Liver (tissue), 9 donors: ENCODE measurements around the gene TRIAP1. TPM values are rescaled to one million over a fixed set of nuclear protein-coding genes. Genes with fewer than 3 reads are reported as not detected.

Source experiments
- DNase-seq: peaks from one replicate; pipeline ENCODE4 v3.0.0-alpha.2; 2017; ENCODE audit warnings: low spot score
- H3K27ac ChIP-seq, 2 donors: one replicate each; pipeline ENCODE4 v1.7.0; 2013; ENCODE audit warnings: inconsistent platforms in 2 of 2, low read length in 2 of 2, control low read depth in 1 of 2, low read depth in 1 of 2, mild to moderate bottlenecking in 1 of 2
- H3K27me3 ChIP-seq, 4 donors: one replicate each; pipeline versions ENCODE4 v1.6.1 to v1.7.0; 2013; ENCODE audit warnings: low read length in 3 of 4, inconsistent platforms in 1 of 4, mild to moderate bottlenecking in 1 of 4, moderate library complexity in 1 of 4; ENCODE audit not compliant: control insufficient read depth in 4 of 4, insufficient read depth in 4 of 4
- H3K36me3 ChIP-seq, 4 donors: one replicate each; pipeline versions ENCODE4 v1.6.1 to v1.7.0; 2013; ENCODE audit warnings: low read length in 3 of 4, mild to moderate bottlenecking in 3 of 4, low read depth in 1 of 4, moderate library complexity in 1 of 4; ENCODE audit not compliant: control insufficient read depth in 4 of 4, insufficient read depth in 3 of 4
- H3K4me1 ChIP-seq, 4 donors: one replicate each; pipeline versions ENCODE4 v1.6.1 to v1.7.0; 2013; ENCODE audit warnings: low read length in 3 of 4, mild to moderate bottlenecking in 3 of 4, moderate library complexity in 1 of 4; ENCODE audit not compliant: control insufficient read depth in 4 of 4, insufficient read depth in 4 of 4
- H3K4me3 ChIP-seq, 3 donors: one replicate each; pipeline versions ENCODE4 v1.6.1 to v1.7.0; 2013; ENCODE audit warnings: low read length in 3 of 3, control low read depth in 1 of 3, low read depth in 1 of 3, mild to moderate bottlenecking in 1 of 3
- H3K9ac ChIP-seq, 2 donors: one replicate each; pipeline ENCODE4 v1.7.0; 2013; ENCODE audit warnings: low read length in 2 of 2, mild to moderate bottlenecking in 2 of 2, moderate library complexity in 2 of 2, control low read depth in 1 of 2, low read depth in 1 of 2
- H3K9me3 ChIP-seq, 4 donors: one replicate each; pipeline versions ENCODE4 v1.6.1 to v1.7.0; 2013; ENCODE audit warnings: low read length in 3 of 4; ENCODE audit not compliant: control insufficient read depth in 4 of 4
- EGR1 ChIP-seq, 2 donors: IDR thresholded peaks; 2 replicates each; pipeline ENCODE4 v1.6.1; 2016 to 2018; ENCODE audit warnings: antibody characterized with exemption in 2 of 2, low read depth in 2 of 2
- FOXA1 ChIP-seq: IDR thresholded peaks from 2 replicates; pipeline ENCODE4 v1.6.1; 2016; ENCODE audit warnings: antibody characterized with exemption
- FOXA2 ChIP-seq: IDR thresholded peaks from 2 replicates; pipeline ENCODE4 v1.6.1; 2016; ENCODE audit warnings: antibody characterized with exemption
- GABPA ChIP-seq, 2 donors: IDR thresholded peaks in 1 of 2; conservative IDR thresholded peaks in 1 of 2; 2 replicates each; pipeline ENCODE4 v1.6.1; 2016; ENCODE audit warnings: antibody characterized with exemption in 2 of 2, mild to moderate bottlenecking in 1 of 2, moderate library complexity in 1 of 2
- HNF4A ChIP-seq, 2 donors: conservative IDR thresholded peaks; 2 replicates each; pipeline ENCODE4 v1.6.1; 2016; ENCODE audit warnings: antibody characterized with exemption in 2 of 2, mild to moderate bottlenecking in 2 of 2
- HNF4G ChIP-seq: IDR thresholded peaks from 2 replicates; pipeline ENCODE4 v1.6.1; 2016; ENCODE audit warnings: antibody characterized with exemption
- JUND ChIP-seq, 2 donors: IDR thresholded peaks; 2 replicates each; pipeline ENCODE4 v1.6.1; 2016; ENCODE audit warnings: antibody characterized with exemption in 2 of 2
- NR2F2 ChIP-seq: IDR thresholded peaks from 2 replicates; pipeline ENCODE4 v1.6.1; 2016; ENCODE audit warnings: antibody characterized with exemption
- RAD21 ChIP-seq, 2 donors: IDR thresholded peaks; 2 replicates each; pipeline ENCODE4 v1.6.1; 2016; ENCODE audit warnings: antibody characterized with exemption in 2 of 2, mild to moderate bottlenecking in 2 of 2
- RXRA ChIP-seq, 2 donors: IDR thresholded peaks; 2 replicates each; pipeline ENCODE4 v1.6.1; 2017 to 2018; ENCODE audit warnings: antibody characterized with exemption in 2 of 2, mild to moderate bottlenecking in 1 of 2
- SP1 ChIP-seq: IDR thresholded peaks from 2 replicates; pipeline ENCODE4 v1.6.1; 2018; ENCODE audit warnings: antibody characterized with exemption, mild to moderate bottlenecking
- TAF1 ChIP-seq: conservative IDR thresholded peaks from 2 replicates; pipeline ENCODE4 v1.6.1; 2016; ENCODE audit warnings: antibody characterized with exemption, mild to moderate bottlenecking
- YY1 ChIP-seq: IDR thresholded peaks from 2 replicates; pipeline ENCODE4 v1.6.1; 2016; ENCODE audit warnings: antibody characterized with exemption, mild to moderate bottlenecking
- polyA plus RNA-seq, 2 donors: library from polyadenylated mRNA; stranded (reverse) in 1 of 2; unstranded in 1 of 2; fragments of 200-250 nt in 1 of 2; fragments of >200 nt in 1 of 2; fragmentation: Nextera tagmentation in 1 of 2; extraction: Ambion mirVana in 1 of 2; gene quantifications; one replicate each; pipeline versions ENCODE4 v1.2.1 to v1.2.3, GENCODE V29; 2013 to 2015
- total RNA-seq, 2 donors: library from RNA; depleted of rRNA; stranded (reverse); fragments of >200 nt; gene quantifications; one replicate each; pipeline ENCODE4 v1.2.3, GENCODE V29; 2014
- TF ChIP-seq, protein P1 (sequence below): IDR thresholded peaks from 2 replicates; pipeline ENCODE4 v1.6.1; 2016; ENCODE audit warnings: antibody characterized with exemption, mild to moderate bottlenecking
- TF ChIP-seq, protein P2 (sequence below): fragments of 150-350 bp; IDR thresholded peaks from 2 replicates; pipeline ENCODE4 v1.5.1; 2017; ENCODE audit warnings: improper control_type of control experiment, low read depth, low read length; ENCODE audit not compliant: missing input control
- TF ChIP-seq, protein P3 (sequence below): IDR thresholded peaks from 2 replicates; pipeline ENCODE4 v1.6.1; 2016; ENCODE audit warnings: antibody characterized with exemption
- TF ChIP-seq, protein P4 (sequence below): IDR thresholded peaks from 2 replicates; pipeline ENCODE4 v1.6.1; 2016; ENCODE audit warnings: antibody characterized with exemption
- donor health status: healthy.
- donor health status: healthy.
- donor health status: healthy.
- donor health status: healthy.
- donor health status: healthy.

The TRIAP1 gene
- total and polyA plus RNA-seq, 4 donors = 11.9 to 39.9 (median 19.0) TPM

DNA sequence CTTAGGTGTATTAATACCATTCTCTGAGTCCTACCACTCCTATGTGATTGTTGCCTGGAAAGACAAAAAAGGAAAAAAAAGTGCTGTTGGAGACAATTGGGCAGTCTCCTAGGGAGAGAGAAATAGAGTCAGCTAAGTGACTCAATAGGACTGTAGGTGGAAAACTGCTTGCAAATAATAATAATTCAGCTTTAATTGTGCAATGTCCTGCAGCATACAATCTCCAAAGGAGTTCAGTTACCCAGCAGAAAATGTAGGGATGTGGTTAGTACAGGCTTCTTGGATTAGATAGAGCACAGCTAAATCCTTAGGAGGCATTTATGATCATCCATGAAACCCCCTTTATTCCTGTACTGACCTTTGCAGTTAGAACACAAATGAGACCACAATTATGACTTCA lies 26.3 kb upstream of the TRIAP1 start:
- DNase-seq = no peak
- Histone ChIP-seq H3K27me3 (no peaks in the 10 kb centered on the region), H3K4me1 (peaks cover 0 to 15% (median 14%) of the 10 kb centered on the region in 4 donors), H3K27ac (no peak overlapping the region), H3K9ac (no peak overlapping the region), H3K4me3 (no peak overlapping the region), H3K36me3 (no peaks in the 10 kb centered on the region), H3K9me3 (no peaks in the 10 kb centered on the region)
- no peak for TF ChIP-seq EGR1 (IDR thresholded peaks at IDR 0.05; ENCODE audit: low read depth in 2 of 2)
- TF ChIP-seq, protein P1, sequence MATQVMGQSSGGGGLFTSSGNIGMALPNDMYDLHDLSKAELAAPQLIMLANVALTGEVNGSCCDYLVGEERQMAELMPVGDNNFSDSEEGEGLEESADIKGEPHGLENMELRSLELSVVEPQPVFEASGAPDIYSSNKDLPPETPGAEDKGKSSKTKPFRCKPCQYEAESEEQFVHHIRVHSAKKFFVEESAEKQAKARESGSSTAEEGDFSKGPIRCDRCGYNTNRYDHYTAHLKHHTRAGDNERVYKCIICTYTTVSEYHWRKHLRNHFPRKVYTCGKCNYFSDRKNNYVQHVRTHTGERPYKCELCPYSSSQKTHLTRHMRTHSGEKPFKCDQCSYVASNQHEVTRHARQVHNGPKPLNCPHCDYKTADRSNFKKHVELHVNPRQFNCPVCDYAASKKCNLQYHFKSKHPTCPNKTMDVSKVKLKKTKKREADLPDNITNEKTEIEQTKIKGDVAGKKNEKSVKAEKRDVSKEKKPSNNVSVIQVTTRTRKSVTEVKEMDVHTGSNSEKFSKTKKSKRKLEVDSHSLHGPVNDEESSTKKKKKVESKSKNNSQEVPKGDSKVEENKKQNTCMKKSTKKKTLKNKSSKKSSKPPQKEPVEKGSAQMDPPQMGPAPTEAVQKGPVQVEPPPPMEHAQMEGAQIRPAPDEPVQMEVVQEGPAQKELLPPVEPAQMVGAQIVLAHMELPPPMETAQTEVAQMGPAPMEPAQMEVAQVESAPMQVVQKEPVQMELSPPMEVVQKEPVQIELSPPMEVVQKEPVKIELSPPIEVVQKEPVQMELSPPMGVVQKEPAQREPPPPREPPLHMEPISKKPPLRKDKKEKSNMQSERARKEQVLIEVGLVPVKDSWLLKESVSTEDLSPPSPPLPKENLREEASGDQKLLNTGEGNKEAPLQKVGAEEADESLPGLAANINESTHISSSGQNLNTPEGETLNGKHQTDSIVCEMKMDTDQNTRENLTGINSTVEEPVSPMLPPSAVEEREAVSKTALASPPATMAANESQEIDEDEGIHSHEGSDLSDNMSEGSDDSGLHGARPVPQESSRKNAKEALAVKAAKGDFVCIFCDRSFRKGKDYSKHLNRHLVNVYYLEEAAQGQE = no peak
- no peak for TF ChIP-seq TAF1
- TF ChIP-seq SP1 = no peak
- TF ChIP-seq RAD21 (IDR thresholded peaks at IDR 0.05) = no peak
- no peak for TF ChIP-seq FOXA2
- TF ChIP-seq, protein P2, sequence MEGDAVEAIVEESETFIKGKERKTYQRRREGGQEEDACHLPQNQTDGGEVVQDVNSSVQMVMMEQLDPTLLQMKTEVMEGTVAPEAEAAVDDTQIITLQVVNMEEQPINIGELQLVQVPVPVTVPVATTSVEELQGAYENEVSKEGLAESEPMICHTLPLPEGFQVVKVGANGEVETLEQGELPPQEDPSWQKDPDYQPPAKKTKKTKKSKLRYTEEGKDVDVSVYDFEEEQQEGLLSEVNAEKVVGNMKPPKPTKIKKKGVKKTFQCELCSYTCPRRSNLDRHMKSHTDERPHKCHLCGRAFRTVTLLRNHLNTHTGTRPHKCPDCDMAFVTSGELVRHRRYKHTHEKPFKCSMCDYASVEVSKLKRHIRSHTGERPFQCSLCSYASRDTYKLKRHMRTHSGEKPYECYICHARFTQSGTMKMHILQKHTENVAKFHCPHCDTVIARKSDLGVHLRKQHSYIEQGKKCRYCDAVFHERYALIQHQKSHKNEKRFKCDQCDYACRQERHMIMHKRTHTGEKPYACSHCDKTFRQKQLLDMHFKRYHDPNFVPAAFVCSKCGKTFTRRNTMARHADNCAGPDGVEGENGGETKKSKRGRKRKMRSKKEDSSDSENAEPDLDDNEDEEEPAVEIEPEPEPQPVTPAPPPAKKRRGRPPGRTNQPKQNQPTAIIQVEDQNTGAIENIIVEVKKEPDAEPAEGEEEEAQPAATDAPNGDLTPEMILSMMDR = no peak
- no peak for TF ChIP-seq HNF4G
- no peak for TF ChIP-seq NR2F2
- no peak for TF ChIP-seq GABPA (IDR thresholded peaks at IDR 0.05 in 1 of 2, conservative IDR thresholded peaks at IDR 0.05 in 1 of 2)
- TF ChIP-seq JUND (IDR thresholded peaks at IDR 0.05) = no peak
- TF ChIP-seq FOXA1 = no peak
- TF ChIP-seq, protein P3, sequence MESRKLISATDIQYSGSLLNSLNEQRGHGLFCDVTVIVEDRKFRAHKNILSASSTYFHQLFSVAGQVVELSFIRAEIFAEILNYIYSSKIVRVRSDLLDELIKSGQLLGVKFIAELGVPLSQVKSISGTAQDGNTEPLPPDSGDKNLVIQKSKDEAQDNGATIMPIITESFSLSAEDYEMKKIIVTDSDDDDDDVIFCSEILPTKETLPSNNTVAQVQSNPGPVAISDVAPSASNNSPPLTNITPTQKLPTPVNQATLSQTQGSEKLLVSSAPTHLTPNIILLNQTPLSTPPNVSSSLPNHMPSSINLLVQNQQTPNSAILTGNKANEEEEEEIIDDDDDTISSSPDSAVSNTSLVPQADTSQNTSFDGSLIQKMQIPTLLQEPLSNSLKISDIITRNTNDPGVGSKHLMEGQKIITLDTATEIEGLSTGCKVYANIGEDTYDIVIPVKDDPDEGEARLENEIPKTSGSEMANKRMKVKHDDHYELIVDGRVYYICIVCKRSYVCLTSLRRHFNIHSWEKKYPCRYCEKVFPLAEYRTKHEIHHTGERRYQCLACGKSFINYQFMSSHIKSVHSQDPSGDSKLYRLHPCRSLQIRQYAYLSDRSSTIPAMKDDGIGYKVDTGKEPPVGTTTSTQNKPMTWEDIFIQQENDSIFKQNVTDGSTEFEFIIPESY = no peak
- no peak for TF ChIP-seq YY1
- no peak for TF ChIP-seq HNF4A (conservative IDR thresholded peaks at IDR 0.05)
- TF ChIP-seq, protein P4, sequence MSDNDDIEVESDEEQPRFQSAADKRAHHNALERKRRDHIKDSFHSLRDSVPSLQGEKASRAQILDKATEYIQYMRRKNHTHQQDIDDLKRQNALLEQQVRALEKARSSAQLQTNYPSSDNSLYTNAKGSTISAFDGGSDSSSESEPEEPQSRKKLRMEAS = no peak
- TF ChIP-seq RXRA (IDR thresholded peaks at IDR 0.05) = no peak
